ENCODE data around the gene ARHGAP26.

GRCh38 chr5:143174714-143175398, 404.7 kb downstream of the ARHGAP26 start:
- no peak for TF ChIP-seq POLR2AphosphoS5 (IDR thresholded peaks at IDR 0.05)
- no peak for TF ChIP-seq CTCF (IDR thresholded peaks at IDR 0.05 in 8 of 11, conservative IDR thresholded peaks at IDR 0.05 in 3 of 11)
- TF ChIP-seq POLR2A (IDR thresholded peaks at IDR 0.05): no peak
